GM23338 (cell line): ENCODE measurements around the gene CCDC174. TPM values are rescaled to one million over a fixed set of nuclear protein-coding genes. Genes with fewer than 3 reads are reported as not detected.
A peak's percentile ranks its signal among the peaks of the same experiment; 100 is the strongest.

Experiments
- ATAC-seq: fragments of 200-7000 bp; cut with Tn5 transposase; 3 replicates; pipeline ENCODE4 v1.9.1; 2020
- DNase-seq: peaks from one replicate; pipeline ENCODE4 v3.0.0-alpha.2; 2015; ENCODE audit warnings: low spot score
- H2AFZ ChIP-seq: fragments of 200-600 bp; sonication (generic); 2 replicates; pipeline ENCODE4 v1.8.0; 2016; ENCODE audit warnings: antibody characterized with exemption, mild to moderate bottlenecking, moderate library complexity
- H3F3A ChIP-seq: fragments of 200-600 bp; sonication (generic); replicated peaks from 2 replicates; pipeline ENCODE4 v1.8.0; 2017; ENCODE audit warnings: antibody characterized with exemption, mixed run types, low read depth
- H3K27ac ChIP-seq: fragments of 200-600 bp; sonication (generic); 2 replicates; pipeline ENCODE4 v1.6.1; 2016; ENCODE audit warnings: low read depth
- H3K27me3 ChIP-seq: fragments of 200-600 bp; sonication (generic); 2 replicates; pipeline ENCODE4 v1.8.0; 2016; ENCODE audit warnings: mild to moderate bottlenecking, mixed run types, moderate library complexity; ENCODE audit not compliant: insufficient read depth
- H3K36me3 ChIP-seq: fragments of 200-600 bp; sonication (generic); 2 replicates; pipeline ENCODE4 v1.8.0; 2016; ENCODE audit warnings: mild to moderate bottlenecking; ENCODE audit not compliant: insufficient read depth
- H3K4me1 ChIP-seq: fragments of 200-600 bp; sonication (generic); 2 replicates; pipeline ENCODE4 v1.8.0; 2016; ENCODE audit warnings: mild to moderate bottlenecking, moderate library complexity; ENCODE audit not compliant: insufficient read depth
- H3K4me2 ChIP-seq: fragments of 200-600 bp; sonication (generic); 2 replicates; pipeline ENCODE4 v1.7.1; 2017; ENCODE audit warnings: mixed run types
- H3K4me3 ChIP-seq: fragments of 200-600 bp; sonication (generic); 2 replicates; pipeline ENCODE4 v1.6.1; 2016; ENCODE audit warnings: mixed run types
- H3K79me2 ChIP-seq: fragments of 200-600 bp; sonication (generic); replicated peaks from 2 replicates; pipeline ENCODE4 v1.8.0; 2017; ENCODE audit warnings: mild to moderate bottlenecking; ENCODE audit not compliant: insufficient read depth
- H3K9me2 ChIP-seq: fragments of 200-600 bp; sonication (generic); 2 replicates; pipeline ENCODE4 v1.8.0; 2017; ENCODE audit not compliant: insufficient read depth
- H4K20me1 ChIP-seq: fragments of 200-600 bp; sonication (generic); replicated peaks from 2 replicates; pipeline ENCODE4 v1.8.0; 2017; ENCODE audit warnings: mild to moderate bottlenecking; ENCODE audit not compliant: insufficient read depth
- H3K27ac Mint-ChIP-seq: 2 replicates; pipeline ENCODE4 v1.8.0; 2020; ENCODE audit warnings: inconsistent platforms, mild to moderate bottlenecking, moderate library complexity, mixed read lengths
- H3K27me3 Mint-ChIP-seq: 3 replicates; pipeline ENCODE4 v1.8.0; 2022; ENCODE audit warnings: low read depth, mild to moderate bottlenecking, moderate library complexity, mixed read lengths, inconsistent platforms; ENCODE audit not compliant: insufficient read depth, poor library complexity
- H3K36me3 Mint-ChIP-seq: 3 replicates; pipeline ENCODE4 v1.8.0; 2021; ENCODE audit warnings: low read depth, mild to moderate bottlenecking, inconsistent platforms, moderate library complexity, mixed read lengths
- H3K4me1 Mint-ChIP-seq: 3 replicates; pipeline ENCODE4 v1.8.0; 2020; ENCODE audit warnings: mild to moderate bottlenecking, inconsistent platforms, mixed read lengths
- H3K4me3 Mint-ChIP-seq: 3 replicates; pipeline ENCODE4 v1.8.0; 2021; ENCODE audit warnings: moderate library complexity, mild to moderate bottlenecking, inconsistent platforms, mixed read lengths
- H3K9me3 Mint-ChIP-seq: 3 replicates; pipeline ENCODE4 v1.8.0; 2020; ENCODE audit warnings: moderate library complexity, mild to moderate bottlenecking, inconsistent platforms, mixed read lengths
- CREB1 ChIP-seq: fragments of 250-450 bp; sonication (Bioruptor Pico); IDR thresholded peaks from 2 replicates; pipeline ENCODE4 v1.5.0; 2020; ENCODE audit warnings: low read depth, mild to moderate bottlenecking, moderate library complexity
- ETS1 ChIP-seq: IDR thresholded peaks from 2 replicates; pipeline ENCODE4 v1.6.1; 2016; ENCODE audit warnings: antibody characterized with exemption
- EZH2 ChIP-seq: fragments of 200-600 bp; sonication (generic); IDR thresholded peaks from one replicate; pipeline ENCODE4 v1.8.0; 2017; ENCODE audit warnings: antibody characterized with exemption, mild to moderate bottlenecking, low read depth; ENCODE audit not compliant: unreplicated experiment
- EZH2phosphoT487 ChIP-seq: fragments of 200-600 bp; sonication (generic); IDR thresholded peaks from one replicate; pipeline ENCODE4 v1.8.1; 2018; ENCODE audit warnings: antibody characterized with exemption; ENCODE audit not compliant: unreplicated experiment
- REST ChIP-seq: IDR thresholded peaks from one replicate; pipeline ENCODE4 v1.6.1; 2018; ENCODE audit warnings: antibody characterized with exemption; ENCODE audit not compliant: unreplicated experiment
- ZNF114 ChIP-seq: fragments of 250-450 bp; sonication (Bioruptor Pico); IDR thresholded peaks from 2 replicates; pipeline ENCODE4 v1.5.0; 2020; ENCODE audit warnings: mild to moderate bottlenecking, moderate library complexity
- polyA plus RNA-seq: library from polyadenylated mRNA; unstranded; fragments of >200 nt; fragmentation: Nextera tagmentation; extraction: Ambion mirVana; gene quantifications from 2 replicates; pipeline ENCODE4 v1.2.1, GENCODE V29; 2016
- total RNA-seq: library from RNA; depleted of rRNA; stranded (reverse); fragments of >200 nt; shearing (Covaris generic); gene quantifications from 2 replicates; pipeline ENCODE4 v1.2.3, GENCODE V29; 2014

CCDC174 gene
- total and polyA plus RNA-seq, 2 experiments from 2014 or later: 11.2 to 46.3 TPM

GRCh38 chr3:14602804-14603644, 48.5 kb upstream of the CCDC174 start:
- Histone ChIP-seq H3F3A (no peaks in the 10 kb centered on the region), H3K27me3 (peaks cover 24% of the 10 kb centered on the region), H3K4me1 (peaks cover 9% of the 10 kb centered on the region; the same call in 1 of the 2 replicates), H3K79me2 (no peaks in the 10 kb centered on the region), H4K20me1 (no peaks in the 10 kb centered on the region; the same call in 1 of the 2 replicates), H3K27ac (no peak overlapping the region), H3K36me3 (no peaks in the 10 kb centered on the region), H3K9me2 (no peaks in the 10 kb centered on the region), H2AFZ (peak overlapping the region; percentile 93; the same call in 1 of the 2 replicates), H3K4me2 (peak overlapping the region; percentile 88), H3K4me3 (peak overlapping the region; percentile 78)
- ATAC-seq: peak; percentile 43
- no peaks in the 10 kb centered on the region; the same call in 2 of the 3 replicates for H3K9me3 Mint-ChIP-seq
- TF ChIP-seq EZH2phosphoT487 (no peak), CREB1 (CRISPR knock-in tag) (no peak)
- peak overlapping the region; percentile 63 for H3K4me3 Mint-ChIP-seq
- DNase-seq: peak; percentile 66
- peaks cover 16% of the 10 kb centered on the region for H3K4me1 Mint-ChIP-seq
- H3K27me3 Mint-ChIP-seq: peaks cover 17% of the 10 kb centered on the region
- no peak overlapping the region for H3K27ac Mint-ChIP-seq
- H3K36me3 Mint-ChIP-seq: no peaks in the 10 kb centered on the region

GRCh38 chr3:14605067-14605466, 46.5 kb upstream of the CCDC174 start:
- no peak for DNase-seq
- Histone ChIP-seq H3K4me3 (no peak overlapping the region), H3K4me1 (peaks cover 9% of the 10 kb centered on the region; the same call in 1 of the 2 replicates), H3K4me2 (no peak overlapping the region), H3K79me2 (no peaks in the 10 kb centered on the region), H4K20me1 (no peaks in the 10 kb centered on the region), H3K9me2 (no peaks in the 10 kb centered on the region), H3F3A (no peaks in the 10 kb centered on the region), H3K27ac (no peak overlapping the region), H2AFZ (no peak overlapping the region), H3K36me3 (no peaks in the 10 kb centered on the region), H3K27me3 (peaks cover 21% of the 10 kb centered on the region)
- Mint-ChIP-seq H3K27ac (no peak overlapping the region), H3K36me3 (no peaks in the 10 kb centered on the region), H3K4me3 (no peak overlapping the region), H3K9me3 (no peaks in the 10 kb centered on the region; the same call in 2 of the 3 replicates), H3K27me3 (peaks cover 17% of the 10 kb centered on the region), H3K4me1 (peaks cover 23% of the 10 kb centered on the region)
- ATAC-seq: no peak
- TF ChIP-seq ZNF114 (CRISPR knock-in tag) (no peak), REST (no peak), EZH2 (no peak), ETS1 (no peak), EZH2phosphoT487 (no peak), CREB1 (CRISPR knock-in tag) (no peak)
